Upper lobe of left lung (tissue), 6 donors: ENCODE measurements around the gene ASIC2. TPM values are rescaled to one million over a fixed set of nuclear protein-coding genes. Genes with fewer than 3 reads are reported as not detected.

Experiments used
- ATAC-seq, 2 donors: fragments of 200-7000 bp; cut with Tn5 transposase; one replicate each; pipeline ENCODE4 v1.9.1; 2022; ENCODE audit warnings: mild to moderate bottlenecking in 2 of 2, moderate library complexity in 2 of 2; ENCODE audit not compliant: low FRiP score in 2 of 2
- DNase-seq, 2 donors: peaks; one replicate each; pipeline ENCODE4 v3.0.0-alpha.2; 2019 to 2020
- H3K27ac ChIP-seq, 4 donors: fragments of 200-600 bp; sonication (generic); one replicate each; pipeline ENCODE4 v1.5.1; 2016 to 2019
- H3K27me3 ChIP-seq, 4 donors: fragments of 200-600 bp; sonication (generic); one replicate each; pipeline ENCODE4 v1.5.1; 2017 to 2019
- H3K36me3 ChIP-seq, 4 donors: fragments of 200-600 bp; sonication (generic); one replicate each; pipeline ENCODE4 v1.5.1; 2016 to 2019
- H3K4me1 ChIP-seq, 4 donors: fragments of 200-600 bp; sonication (generic); one replicate each; pipeline ENCODE4 v1.5.1; 2018 to 2019
- H3K4me3 ChIP-seq, 4 donors: fragments of 200-600 bp; sonication (generic); one replicate each; pipeline ENCODE4 v1.5.1; 2017 to 2019; ENCODE audit warnings: mild to moderate bottlenecking in 2 of 4, moderate library complexity in 1 of 4
- H3K9me3 ChIP-seq, 4 donors: fragments of 200-600 bp; sonication (generic); one replicate each; pipeline ENCODE4 v1.5.1; 2018 to 2019
- CTCF ChIP-seq, 6 experiments: fragments of 450-650 bp in 4 of 6; fragments of 200-600 bp in 2 of 6; sonication (generic) in 2 of 6; IDR thresholded peaks; one replicate each; pipeline ENCODE4 v1.5.1; 2016 to 2019; ENCODE audit warnings: antibody characterized with exemption in 6 of 6
- EP300 ChIP-seq, 4 donors: sonication (generic); formaldehyde crosslinking; IDR thresholded peaks; one replicate each; pipeline ENCODE4 v1.5.1; 2017; ENCODE audit warnings: antibody characterized with exemption in 4 of 4, control low read depth in 2 of 4
- POLR2A ChIP-seq, 4 donors: fragments of 450-650 bp; IDR thresholded peaks; one replicate each; pipeline ENCODE4 v1.5.1; 2016 to 2017; ENCODE audit warnings: antibody characterized with exemption in 4 of 4, mild to moderate bottlenecking in 2 of 4
- POLR2AphosphoS5 ChIP-seq, 2 donors: sonication (generic); formaldehyde crosslinking; IDR thresholded peaks; one replicate each; pipeline ENCODE4 v1.5.1; 2017; ENCODE audit warnings: antibody characterized with exemption in 2 of 2
- WGBS, 2 donors: methylation state at CpG; one replicate each; pipeline ENCODE4 v1.1.5; 2017 to 2018; 5-methylcytosine and 5-hydroxymethylcytosine counted together
- total RNA-seq, 6 donors: library from RNA; depleted of rRNA in 4 of 6; stranded (reverse); fragments of >200 nt in 4 of 6; gene quantifications; one replicate each; pipeline versions ENCODE4 v1.1.0 to v1.2.1, GENCODE V29; 2016 to 2021
- donor health status: DM: no; HTN: no; CAD: no; lungs with moderate emphysema.
- donor health status: DM: no; HTN: yes; CAD: no; lungs with severe emphysema.

Gene ASIC2
- total RNA-seq, 6 donors from 2014 or later = 0.17 TPM; not detected in 5

- no peaks in the 10 kb centered on the region for H3K4me1 ChIP-seq
- no peaks in the 10 kb centered on the region for H3K36me3 ChIP-seq
- H3K4me3 ChIP-seq = no peak overlapping the region
- WGBS, 2 donors = 73 to 84% methylated on average over 5 of the region's 5 CpGs
- no peak for DNase-seq
- H3K27ac ChIP-seq = no peak overlapping the region
- H3K27me3 ChIP-seq = no peaks in the 10 kb centered on the region
- no peaks in the 10 kb centered on the region for H3K9me3 ChIP-seq
- ATAC-seq = no peak
- TF ChIP-seq POLR2A (IDR thresholded peaks at IDR 0.05) (no peak), EP300 (IDR thresholded peaks at IDR 0.05) (no peak), CTCF (IDR thresholded peaks at IDR 0.05) (no peak), POLR2AphosphoS5 (IDR thresholded peaks at IDR 0.05) (no peak)
Measured at GRCh38 chr17:33198954-33199353, 94.1 kb downstream of the ASIC2 start.

- ATAC-seq (no peak), DNase-seq (no peak)
- Histone ChIP-seq H3K27me3 (no peaks in the 10 kb centered on the region), H3K9me3 (no peaks in the 10 kb centered on the region), H3K36me3 (no peaks in the 10 kb centered on the region), H3K27ac (no peak overlapping the region), H3K4me1 (no peaks in the 10 kb centered on the region), H3K4me3 (no peak overlapping the region)
- TF ChIP-seq POLR2A (IDR thresholded peaks at IDR 0.05) (no peak), EP300 (IDR thresholded peaks at IDR 0.05) (no peak), CTCF (IDR thresholded peaks at IDR 0.05) (no peak), POLR2AphosphoS5 (IDR thresholded peaks at IDR 0.05) (no peak)
- 87 to 100% methylated on average over 2 of the region's 2 CpGs for WGBS, 2 donors
Measured at GRCh38 chr17:33197342-33197741, 95.8 kb downstream of the ASIC2 start.

GRCh38 chr17:33196883-33197282 lies 96.2 kb downstream of the ASIC2 start:
- DNase-seq (no peak), ATAC-seq (no peak)
- Histone ChIP-seq H3K27ac (no peak overlapping the region), H3K9me3 (no peaks in the 10 kb centered on the region), H3K27me3 (no peaks in the 10 kb centered on the region), H3K4me1 (no peaks in the 10 kb centered on the region), H3K4me3 (no peak overlapping the region), H3K36me3 (no peaks in the 10 kb centered on the region)
- TF ChIP-seq CTCF (IDR thresholded peaks at IDR 0.05) = no peak
- no peak for TF ChIP-seq POLR2AphosphoS5 (IDR thresholded peaks at IDR 0.05)
- TF ChIP-seq POLR2A (IDR thresholded peaks at IDR 0.05) = no peak
- no peak for TF ChIP-seq EP300 (IDR thresholded peaks at IDR 0.05)
- 80 to 85% methylated on average over 2 of the region's 2 CpGs for WGBS, 2 donors

- Histone ChIP-seq H3K27ac (no peak overlapping the region), H3K9me3 (no peaks in the 10 kb centered on the region), H3K27me3 (no peaks in the 10 kb centered on the region), H3K36me3 (no peaks in the 10 kb centered on the region), H3K4me1 (no peaks in the 10 kb centered on the region), H3K4me3 (no peak overlapping the region)
- ATAC-seq (no peak), DNase-seq (no peak)
- WGBS, 2 donors = 57 to 63% methylated on average over 8 to 9 of the region's 9 CpGs
- TF ChIP-seq CTCF (IDR thresholded peaks at IDR 0.05) (no peak), POLR2A (IDR thresholded peaks at IDR 0.05) (no peak), POLR2AphosphoS5 (IDR thresholded peaks at IDR 0.05) (no peak), EP300 (IDR thresholded peaks at IDR 0.05) (no peak)
Measured at GRCh38 chr17:33192951-33193911, 99.9 kb downstream of the ASIC2 start.
